Urinary bladder (tissue), 4 donors: ENCODE data around the gene FLNB. TPM values are rescaled to one million over a fixed set of nuclear protein-coding genes. Genes with fewer than 3 reads are reported as not detected.

Experiments used
- DNase-seq: peaks from one replicate; pipeline ENCODE4 v3.0.0-alpha.2; 2015; ENCODE audit errors: extremely low spot score
- H3K27ac ChIP-seq: one replicate; pipeline ENCODE4 v1.5.1; 2013; ENCODE audit warnings: low read depth, mild to moderate bottlenecking, moderate library complexity
- H3K36me3 ChIP-seq: one replicate; pipeline ENCODE4 v1.6.1; 2013; ENCODE audit warnings: mild to moderate bottlenecking, moderate library complexity; ENCODE audit not compliant: insufficient read depth
- H3K4me1 ChIP-seq: one replicate; pipeline ENCODE4 v1.6.1; 2013; ENCODE audit warnings: mild to moderate bottlenecking, moderate library complexity; ENCODE audit not compliant: insufficient read depth
- H3K4me3 ChIP-seq: one replicate; pipeline ENCODE4 v1.5.1; 2013; ENCODE audit warnings: low read depth, low read length
- WGBS: extraction: QIAGEN DNeasy Blood & Tissue Kit; methylation state at CpG from one replicate; pipeline ENCODE4 v1.1.7; 2013; 5-methylcytosine and 5-hydroxymethylcytosine counted together
- polyA plus RNA-seq: library from polyadenylated mRNA; stranded (reverse); fragments of 200-250 nt; gene quantifications from one replicate; pipeline ENCODE4 v1.2.3, GENCODE V29; 2013
- total RNA-seq: library from RNA; depleted of rRNA; stranded (reverse); fragments of >200 nt; gene quantifications from one replicate; pipeline ENCODE4 v1.2.3, GENCODE V29; 2014
- donor health status: healthy with polysubstance abuse.
- donor health status: healthy.

Gene FLNB
- total and polyA plus RNA-seq, 2 donors, result 98.3 to 155 TPM

DNA sequence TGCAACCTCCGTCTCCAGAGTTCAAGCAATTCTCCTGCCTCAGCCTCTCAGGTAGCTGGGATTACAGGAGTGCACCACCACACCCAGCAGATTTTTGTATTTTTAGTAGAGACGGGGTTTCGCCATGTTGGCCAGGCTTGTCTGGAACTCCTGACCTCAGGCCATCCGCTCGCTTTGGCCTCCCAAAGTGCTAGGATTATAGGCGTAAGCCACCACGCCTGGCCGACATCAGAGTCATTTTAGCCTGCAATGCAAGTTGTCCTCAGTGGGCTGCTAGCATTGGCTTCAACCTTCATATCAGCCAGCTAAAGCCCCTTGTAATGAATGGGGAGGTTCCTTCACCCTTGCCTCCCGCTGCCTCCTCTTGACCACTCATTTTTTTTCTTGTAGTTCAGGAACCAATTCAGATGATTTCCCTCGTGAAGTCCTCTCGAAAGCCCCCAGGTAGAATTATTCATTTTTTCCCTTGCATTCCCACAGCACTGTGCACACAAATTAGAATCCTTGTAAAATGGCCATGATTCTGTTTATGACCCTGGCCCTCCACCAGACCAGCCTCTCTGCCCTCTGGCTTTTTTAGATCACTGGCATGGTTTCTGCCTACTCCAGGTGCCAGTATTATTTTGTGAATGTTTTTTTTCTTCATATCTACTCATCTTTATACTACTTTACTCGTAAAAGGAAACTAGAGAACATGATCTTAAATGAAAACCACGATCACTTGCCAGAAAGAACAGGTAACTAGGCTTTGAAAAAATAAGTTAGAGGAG is 29.1 kb downstream of the FLNB start:
- peaks cover 5% of the 10 kb centered on the region for H3K4me1 ChIP-seq
- no peak overlapping the region for H3K27ac ChIP-seq
- H3K4me3 ChIP-seq, result no peak overlapping the region
- H3K36me3 ChIP-seq, result no peaks in the 10 kb centered on the region
- 88% methylated on average over 13 of the region's 13 CpGs for WGBS
- DNase-seq, result no peak

DNA sequence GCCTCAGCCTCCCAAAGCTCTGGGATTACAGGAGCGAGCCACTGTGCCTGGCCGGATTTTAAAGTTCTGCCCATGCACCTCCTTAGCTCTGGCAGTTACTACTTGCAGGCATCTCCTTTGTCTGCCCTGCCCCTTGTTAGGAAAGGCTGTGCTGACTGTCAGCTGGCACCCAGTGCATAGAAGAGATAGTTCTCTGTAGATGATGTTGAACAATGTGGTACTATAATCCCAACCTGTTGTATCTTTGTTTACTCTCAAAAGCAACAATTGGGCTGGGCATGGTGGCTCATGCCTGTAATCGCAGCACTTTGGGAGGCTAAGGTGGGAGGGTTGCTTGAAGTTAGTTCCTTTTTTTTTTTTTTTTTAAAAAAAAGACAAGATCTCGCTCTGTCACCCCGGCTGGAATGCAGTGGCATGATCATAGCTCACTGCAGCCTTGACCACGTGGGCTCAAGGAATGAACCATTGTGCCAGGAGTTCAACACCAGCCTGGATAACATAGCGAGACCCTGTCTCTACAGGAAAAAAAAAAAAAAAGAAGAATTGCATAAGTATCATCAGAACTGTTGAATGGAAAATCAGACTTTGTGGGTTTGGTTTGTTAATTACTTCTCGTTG is 30.6 kb downstream of the FLNB start:
- Histone ChIP-seq H3K36me3 (no peaks in the 10 kb centered on the region), H3K4me1 (peaks cover 5% of the 10 kb centered on the region), H3K4me3 (no peak overlapping the region), H3K27ac (no peak overlapping the region)
- DNase-seq, result no peak
- 62% methylated on average over 8 of the region's 8 CpGs for WGBS

DNA sequence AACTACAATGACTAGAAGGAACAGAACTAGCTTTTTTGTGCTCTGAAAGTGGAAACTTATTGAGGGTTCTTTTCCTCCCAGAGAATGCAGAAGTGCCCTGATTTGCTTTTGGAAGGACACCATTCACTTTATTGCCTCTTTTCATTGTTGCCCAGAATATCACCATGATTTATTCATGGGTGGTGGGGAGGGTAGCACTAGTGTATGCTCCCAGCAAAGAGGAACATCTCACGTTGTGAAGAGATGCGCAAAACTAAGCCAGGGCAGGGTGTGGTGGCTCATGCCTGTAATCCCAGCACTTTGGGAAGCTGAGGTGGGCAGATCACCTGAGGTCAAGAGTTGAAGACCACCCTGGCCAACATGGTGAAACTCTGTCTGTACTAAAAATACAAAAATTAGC is 31.4 kb downstream of the FLNB start:
- no peak overlapping the region for H3K27ac ChIP-seq
- no peaks in the 10 kb centered on the region for H3K36me3 ChIP-seq
- H3K4me3 ChIP-seq, result no peak overlapping the region
- WGBS, result 64% methylated on average over 2 of the region's 2 CpGs
- no peak for DNase-seq
- peaks cover 4% of the 10 kb centered on the region for H3K4me1 ChIP-seq

DNA sequence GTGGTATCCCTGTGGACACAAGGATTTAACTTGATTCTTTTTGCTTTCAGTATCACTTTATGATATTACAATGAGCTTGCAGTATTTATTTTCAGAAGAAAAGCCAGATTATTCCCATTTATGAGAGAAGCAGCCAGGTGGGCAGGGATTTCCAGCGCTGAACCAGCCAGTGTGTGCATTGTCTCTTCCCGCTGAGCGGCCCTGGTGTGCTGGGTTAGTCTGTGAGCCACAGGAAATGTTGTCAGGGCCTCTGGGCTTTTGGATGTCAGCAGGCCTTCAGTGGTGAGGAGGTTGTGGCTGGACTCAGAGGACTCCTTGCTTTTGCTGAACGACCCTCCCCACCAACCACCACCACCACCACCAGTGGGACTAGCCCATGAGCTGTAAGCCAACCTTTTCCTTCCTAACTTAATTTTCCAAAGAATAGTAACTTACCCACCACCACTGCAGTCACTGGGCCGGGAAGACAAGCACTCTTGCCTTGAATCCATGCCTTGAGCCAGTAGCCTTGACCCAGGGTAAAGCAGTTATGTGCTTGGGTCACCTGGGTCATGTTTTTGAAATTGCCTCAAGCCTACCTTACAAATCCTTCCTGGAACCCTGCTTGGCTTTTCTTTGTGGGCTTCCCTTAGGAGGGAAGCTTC is 33.1 kb downstream of the FLNB start:
- no peak for DNase-seq
- H3K36me3 ChIP-seq, result no peaks in the 10 kb centered on the region
- H3K4me1 ChIP-seq, result peaks cover under 1% of the 10 kb centered on the region
- H3K4me3 ChIP-seq, result no peak overlapping the region
- no peak overlapping the region for H3K27ac ChIP-seq
- WGBS, result 56% methylated on average over 5 of the region's 5 CpGs

DNA sequence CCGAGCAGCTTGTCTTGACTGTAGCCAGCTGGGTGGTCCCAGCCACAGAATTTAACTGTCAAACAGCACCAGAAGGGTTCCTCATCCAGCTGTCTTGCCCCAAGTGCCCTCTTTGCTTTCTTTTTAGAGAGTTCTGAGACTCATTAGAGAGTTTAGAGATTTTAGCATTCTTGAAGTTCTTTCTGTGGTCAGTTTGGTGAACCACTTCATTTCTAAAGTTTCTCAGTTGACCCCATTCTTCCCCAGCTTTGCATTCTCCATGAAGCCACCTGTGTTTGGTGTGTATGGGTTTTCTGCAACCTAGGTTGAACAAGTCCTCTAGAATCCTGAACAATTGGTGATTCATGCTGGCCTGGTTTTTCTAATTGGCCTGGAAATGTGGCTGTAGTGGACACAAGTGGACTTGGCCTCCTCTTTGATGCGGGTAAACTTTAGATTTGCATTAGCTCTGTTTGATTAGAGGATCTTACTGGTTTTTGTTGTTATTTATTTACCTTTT is 33.7 kb downstream of the FLNB start:
- no peak for DNase-seq
- no peak overlapping the region for H3K27ac ChIP-seq
- 66% methylated on average over 2 of the region's 2 CpGs for WGBS
- no peaks in the 10 kb centered on the region for H3K4me1 ChIP-seq
- no peak overlapping the region for H3K4me3 ChIP-seq
- H3K36me3 ChIP-seq, result no peaks in the 10 kb centered on the region

DNA sequence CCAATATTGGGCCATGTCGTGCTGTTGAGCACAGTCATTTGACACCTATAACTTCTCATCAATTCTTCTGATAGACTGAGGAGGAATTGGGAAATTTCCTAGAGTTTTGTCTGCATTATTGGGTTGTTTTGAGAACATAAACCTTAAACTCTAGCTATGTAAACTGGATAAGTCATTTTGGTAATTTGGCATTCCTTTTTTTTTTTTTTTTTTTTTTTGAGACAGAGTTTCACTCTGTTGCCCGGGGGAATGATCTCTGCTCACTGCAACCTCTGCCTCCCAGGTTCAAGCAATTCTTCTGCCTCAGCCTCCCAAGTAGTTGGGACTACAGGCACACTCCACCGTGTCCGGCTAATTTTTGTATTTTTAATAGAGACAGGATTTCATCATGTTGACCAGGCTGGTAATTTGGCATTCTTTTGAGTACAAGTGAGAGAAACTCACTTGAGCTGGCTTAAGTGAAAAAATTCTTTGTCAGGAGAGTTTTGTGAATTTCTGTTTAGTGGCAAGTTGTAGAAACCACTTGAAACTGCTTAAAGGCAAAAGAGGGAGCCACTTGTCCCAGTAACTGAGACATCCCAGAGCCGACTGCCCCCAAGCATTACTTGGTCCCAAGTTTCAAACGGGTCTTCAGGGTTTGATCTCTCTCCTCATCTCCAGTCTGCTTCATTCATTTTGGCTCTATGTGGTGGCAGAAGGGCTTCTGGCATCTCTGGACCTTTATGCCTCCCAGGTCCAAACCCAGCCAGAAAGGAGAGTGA is 34.9 kb downstream of the FLNB start:
- Histone ChIP-seq H3K36me3 (no peaks in the 10 kb centered on the region), H3K4me3 (no peak overlapping the region), H3K4me1 (no peaks in the 10 kb centered on the region), H3K27ac (peak overlapping the region; percentile 61)
- WGBS, result 72% methylated on average over 6 of the region's 6 CpGs
- DNase-seq, result no peak

DNA sequence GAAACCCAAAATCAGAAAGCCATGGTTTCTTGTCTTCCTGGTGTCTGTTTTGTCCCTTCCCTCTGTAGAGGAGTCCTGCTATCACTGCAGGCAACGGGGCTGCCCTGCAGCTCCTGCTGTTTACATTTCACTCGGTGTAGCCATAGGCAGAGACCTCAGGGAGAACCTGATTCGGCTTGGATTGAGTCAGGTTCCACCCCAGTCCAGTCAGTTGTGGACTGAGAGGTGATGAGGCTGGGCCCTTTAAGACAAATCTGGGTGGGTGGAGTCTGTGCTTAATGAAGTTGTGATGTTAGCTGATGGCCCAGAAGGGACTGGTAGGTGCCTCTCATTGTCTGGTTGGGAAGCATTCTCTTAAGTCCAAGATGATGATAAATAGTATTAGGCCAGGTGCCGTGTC is 35.7 kb downstream of the FLNB start:
- DNase-seq, result no peak
- Histone ChIP-seq H3K4me3 (no peak overlapping the region), H3K36me3 (no peaks in the 10 kb centered on the region), H3K27ac (no peak overlapping the region), H3K4me1 (no peaks in the 10 kb centered on the region)
- WGBS, result 55% methylated on average over 4 of the region's 4 CpGs

DNA sequence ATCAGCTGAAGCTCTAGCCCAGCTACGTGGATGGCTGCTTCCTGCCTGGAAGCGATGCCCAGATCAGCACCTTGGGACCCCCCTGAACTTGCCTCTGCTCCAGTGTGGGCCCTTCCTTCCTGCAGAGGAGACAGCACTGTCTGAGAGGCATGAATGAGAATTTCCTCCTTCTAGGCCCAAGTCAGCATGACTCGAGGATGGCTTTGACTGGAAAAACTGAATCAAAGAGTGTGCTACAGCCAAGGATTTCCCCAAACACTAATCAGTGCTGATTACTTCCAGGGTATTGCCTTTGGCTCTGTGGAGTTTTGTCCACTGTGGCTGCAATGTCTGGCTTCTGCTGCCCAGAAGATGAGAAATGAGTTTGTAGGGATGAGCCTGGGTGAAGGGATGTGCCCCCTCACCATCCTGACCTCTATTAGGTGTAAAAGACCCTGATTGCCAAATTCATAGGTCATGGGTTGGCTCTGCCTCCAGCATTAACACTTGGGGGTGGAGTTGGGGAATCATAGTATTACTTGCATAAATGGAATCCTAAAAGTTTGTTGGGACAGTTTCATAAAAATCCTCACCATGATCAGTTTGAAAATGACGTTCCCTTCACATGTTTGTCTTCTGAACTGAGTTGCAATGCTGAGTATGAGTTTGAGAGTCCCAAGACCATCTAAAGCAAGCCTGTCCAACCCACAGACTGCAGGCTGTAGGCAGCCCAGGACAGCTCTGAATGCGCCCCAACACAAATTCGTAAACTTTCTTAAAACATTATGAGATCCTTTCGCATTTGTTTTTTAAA is 36.7 kb downstream of the FLNB start:
- WGBS, result 59% methylated on average over 7 of the region's 7 CpGs
- H3K4me3 ChIP-seq, result no peak overlapping the region
- no peak overlapping the region for H3K27ac ChIP-seq
- H3K36me3 ChIP-seq, result no peaks in the 10 kb centered on the region
- no peak for DNase-seq
- no peaks in the 10 kb centered on the region for H3K4me1 ChIP-seq

DNA sequence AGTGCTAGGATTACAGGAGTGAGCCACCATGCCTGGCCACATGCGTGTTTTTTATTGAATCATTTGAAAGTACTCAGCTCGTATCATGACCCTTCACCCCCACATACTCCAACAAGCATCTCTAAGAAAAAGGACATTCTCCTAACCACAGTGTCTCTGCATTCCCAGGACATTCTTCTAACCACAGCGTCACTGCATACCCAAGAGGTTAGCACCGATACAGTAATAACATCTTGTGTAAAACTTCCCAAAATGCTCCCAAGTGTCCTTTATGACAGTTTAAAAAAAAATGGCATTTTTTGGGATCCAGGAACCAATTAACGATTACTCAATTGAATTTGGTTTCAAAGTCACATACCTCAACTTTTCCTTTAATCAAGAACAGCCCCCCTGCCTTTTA is 39.6 kb downstream of the FLNB start:
- no peaks in the 10 kb centered on the region for H3K4me1 ChIP-seq
- DNase-seq, result no peak
- H3K27ac ChIP-seq, result no peak overlapping the region
- 58% methylated on average over 5 of the region's 5 CpGs for WGBS
- no peak overlapping the region for H3K4me3 ChIP-seq
- H3K36me3 ChIP-seq, result no peaks in the 10 kb centered on the region

DNA sequence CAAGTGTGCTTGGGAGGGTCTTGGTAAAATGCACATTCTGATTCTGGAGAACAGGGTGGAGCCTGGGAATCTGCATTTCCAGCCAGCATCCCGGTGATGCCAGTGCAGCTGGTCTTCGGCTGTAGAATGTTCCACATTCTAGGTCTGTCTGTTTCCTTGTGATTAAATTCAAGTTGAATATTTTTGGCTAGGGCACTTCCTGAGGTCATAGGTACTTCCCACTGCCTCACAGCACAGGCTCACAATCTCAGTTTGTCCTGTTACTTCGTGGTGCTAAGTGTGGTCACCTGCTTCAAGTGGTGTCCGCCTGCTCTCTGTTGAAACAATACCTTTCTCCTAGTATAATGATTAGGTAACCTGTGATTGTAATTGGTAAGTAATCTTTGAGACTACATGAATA is 40.1 kb downstream of the FLNB start:
- Histone ChIP-seq H3K27ac (no peak overlapping the region), H3K36me3 (no peaks in the 10 kb centered on the region), H3K4me3 (no peak overlapping the region), H3K4me1 (no peaks in the 10 kb centered on the region)
- no peak for DNase-seq
- WGBS, result 58% methylated on average over 4 of the region's 4 CpGs

DNA sequence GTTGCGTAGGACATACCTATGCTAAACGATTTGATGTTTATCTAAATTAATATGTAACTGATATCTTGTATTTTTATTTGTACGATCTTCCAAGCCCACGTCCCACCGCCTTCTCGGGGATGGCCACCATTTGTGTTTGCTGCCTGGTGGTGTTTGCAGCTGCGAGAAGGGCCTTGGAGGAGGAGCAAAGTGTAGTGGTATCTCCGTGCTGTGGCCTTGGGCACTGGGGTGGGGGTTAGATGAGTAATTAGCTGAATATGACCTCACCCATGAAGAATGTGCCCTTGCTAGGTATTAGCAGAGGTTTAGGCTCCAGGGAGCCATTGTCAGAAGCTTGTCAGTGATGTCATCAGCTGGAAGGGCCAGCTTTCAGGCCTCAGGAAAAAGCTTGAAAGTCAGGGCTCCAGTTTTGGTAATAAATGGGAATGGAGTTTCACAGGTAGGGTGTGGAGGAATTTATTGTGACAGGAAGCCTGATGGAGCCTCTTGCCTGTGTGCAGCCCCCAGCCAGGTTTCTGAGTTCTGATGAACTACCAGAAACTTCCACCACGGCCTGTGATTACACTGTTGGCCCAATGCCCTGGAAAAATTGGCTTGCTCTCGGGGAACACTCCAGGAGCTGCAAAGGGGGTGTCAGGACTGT is 41.0 kb downstream of the FLNB start:
- no peaks in the 10 kb centered on the region for H3K4me1 ChIP-seq

DNA sequence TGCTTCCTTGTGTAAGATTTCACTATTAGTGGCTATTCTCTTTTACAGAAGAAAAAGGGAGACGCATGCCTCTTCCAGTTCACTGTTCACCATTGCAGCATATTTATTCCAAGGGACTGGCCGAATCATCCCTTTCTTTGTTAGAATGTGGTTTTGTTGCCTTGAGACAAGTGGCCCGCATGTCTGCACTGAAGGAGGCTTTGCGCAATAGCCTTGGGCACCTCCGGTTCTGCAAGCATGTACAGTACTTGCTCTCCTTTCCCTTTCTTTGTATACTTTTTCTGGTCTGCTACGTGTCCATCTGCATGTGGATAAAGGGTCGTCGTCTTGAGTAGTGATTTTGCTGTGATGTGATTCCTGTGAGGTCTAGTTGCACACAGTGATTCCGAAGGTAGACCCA is 43.0 kb downstream of the FLNB start:
- Histone ChIP-seq H3K4me3 (no peak overlapping the region), H3K27ac (peak overlapping the region; percentile 27), H3K36me3 (no peaks in the 10 kb centered on the region), H3K4me1 (no peaks in the 10 kb centered on the region)
- WGBS, result 47% methylated on average over 9 of the region's 9 CpGs
- DNase-seq, result no peak

More for the DNA sequence above, 41.0 kb downstream of the FLNB start:
- 48% methylated on average over 10 of the region's 10 CpGs for WGBS
- no peak overlapping the region for H3K4me3 ChIP-seq
- no peak for DNase-seq
- H3K36me3 ChIP-seq, result no peaks in the 10 kb centered on the region
- no peak overlapping the region for H3K27ac ChIP-seq
